BJ (cell line): ENCODE data around the gene AQP12B. TPM values are rescaled to one million over a fixed set of nuclear protein-coding genes. Genes with fewer than 3 reads are reported as not detected.

Experiments
- CTCF ChIA-PET: fragments of 350-600 bp; formaldehyde crosslinking; extraction: SDS; loops from one replicate; lab custom pipeline; 2021; ENCODE audit warnings: antibody characterized with exemption, inconsistent platforms; lab: Yijun Ruan, JAX
- POLR2A ChIA-PET: fragments of 300-600 bp; sonication (Branson Sonifier 250); formaldehyde crosslinking; extraction: SDS; loops from one replicate; lab custom pipeline; 2021; ENCODE audit warnings: antibody characterized with exemption; lab: Charles Lee
- DNase-seq: peaks from one replicate; pipeline ENCODE4 v3.0.0-alpha.2; 2011; ENCODE audit warnings: low read depth
- H3K27me3 ChIP-seq: 2 replicates; pipeline ENCODE4 v1.6.0; 2011; ENCODE audit warnings: low read length; ENCODE audit not compliant: control insufficient read depth, insufficient read depth
- H3K36me3 ChIP-seq: 2 replicates; pipeline ENCODE4 v1.5.1; 2011; ENCODE audit warnings: low read length; ENCODE audit not compliant: control insufficient read depth, insufficient read depth
- H3K4me3 ChIP-seq: 2 replicates; pipeline ENCODE4 v1.5.1; 2011; ENCODE audit warnings: low read depth, mild to moderate bottlenecking, control low read depth, low read length
- CTCF ChIP-seq: IDR thresholded peaks from 2 replicates; pipeline ENCODE4 v1.5.1; 2011; ENCODE audit warnings: low read depth, mild to moderate bottlenecking, control low read depth, inconsistent platforms, low read length, moderate library complexity; ENCODE audit not compliant: insufficient read depth
- polyA plus RNA-seq: library from polyadenylated mRNA; depleted of rRNA; stranded (reverse); fragments of >200 nt; gene quantifications from 2 replicates; pipeline ENCODE4 v1.2.3, GENCODE V29; 2011

The AQP12B gene
- polyA plus RNA-seq, 1 experiment, result not detected

GRCh38 chr2:240725266-240725665 lies 42.6 kb upstream of the AQP12B start:
- TF ChIP-seq CTCF, result no peak
- no peak for DNase-seq
- ChIA-PET POLR2A (no interaction called here), CTCF (no interaction called here)
- H3K36me3 ChIP-seq, result no peaks in the 10 kb centered on the region
- no peak overlapping the region for H3K4me3 ChIP-seq
- peaks cover 9% of the 10 kb centered on the region for H3K27me3 ChIP-seq

DNA sequence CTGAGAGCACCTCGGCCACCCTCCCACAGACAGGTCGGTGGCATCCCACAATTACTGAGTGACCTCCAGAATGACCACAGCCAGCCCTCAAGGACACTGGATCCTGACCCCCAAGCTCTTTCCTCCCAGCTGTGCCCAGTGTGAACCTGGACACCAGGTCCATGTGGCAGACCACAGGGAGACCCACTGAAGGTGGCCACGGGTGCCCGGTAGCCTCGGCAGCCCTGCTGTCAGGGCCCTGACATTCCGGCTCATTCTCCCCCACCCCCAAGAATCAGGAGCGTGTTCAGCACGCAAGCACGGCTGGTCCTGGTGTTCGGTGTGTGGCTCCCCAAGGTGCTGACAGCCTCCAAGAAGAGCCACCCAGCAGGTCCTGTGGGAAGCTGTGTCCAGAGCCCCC lies 41.7 kb upstream of the AQP12B start:
- H3K27me3 ChIP-seq, result peaks cover 2% of the 10 kb centered on the region; the same call in 1 of the 2 replicates
- no peaks in the 10 kb centered on the region for H3K36me3 ChIP-seq
- no peak overlapping the region for H3K4me3 ChIP-seq
- POLR2A ChIA-PET, result no interaction called here
- no peak for TF ChIP-seq CTCF
- no peak for DNase-seq
- CTCF ChIA-PET, result interaction anchor here (0.7 kb wide), 1 partner anchor 210 kb away, joined by 3 read pairs; no protein-coding TSS in a partner anchor

- TF ChIP-seq CTCF, result no peak
- H3K36me3 ChIP-seq, result no peaks in the 10 kb centered on the region
- no peak for DNase-seq
- peaks cover 2% of the 10 kb centered on the region; the same call in 1 of the 2 replicates for H3K27me3 ChIP-seq
- POLR2A ChIA-PET, result no interaction called here
- no peak overlapping the region for H3K4me3 ChIP-seq
- CTCF ChIA-PET, result interaction anchor here (0.5 to 0.7 kb wide), 2 partner anchors 210 to 914 kb away, joined by 3 to 5 read pairs; no protein-coding TSS in a partner anchor
Observed at GRCh38 chr2:240723851-240724250, 41.2 kb upstream of the AQP12B start.

DNA sequence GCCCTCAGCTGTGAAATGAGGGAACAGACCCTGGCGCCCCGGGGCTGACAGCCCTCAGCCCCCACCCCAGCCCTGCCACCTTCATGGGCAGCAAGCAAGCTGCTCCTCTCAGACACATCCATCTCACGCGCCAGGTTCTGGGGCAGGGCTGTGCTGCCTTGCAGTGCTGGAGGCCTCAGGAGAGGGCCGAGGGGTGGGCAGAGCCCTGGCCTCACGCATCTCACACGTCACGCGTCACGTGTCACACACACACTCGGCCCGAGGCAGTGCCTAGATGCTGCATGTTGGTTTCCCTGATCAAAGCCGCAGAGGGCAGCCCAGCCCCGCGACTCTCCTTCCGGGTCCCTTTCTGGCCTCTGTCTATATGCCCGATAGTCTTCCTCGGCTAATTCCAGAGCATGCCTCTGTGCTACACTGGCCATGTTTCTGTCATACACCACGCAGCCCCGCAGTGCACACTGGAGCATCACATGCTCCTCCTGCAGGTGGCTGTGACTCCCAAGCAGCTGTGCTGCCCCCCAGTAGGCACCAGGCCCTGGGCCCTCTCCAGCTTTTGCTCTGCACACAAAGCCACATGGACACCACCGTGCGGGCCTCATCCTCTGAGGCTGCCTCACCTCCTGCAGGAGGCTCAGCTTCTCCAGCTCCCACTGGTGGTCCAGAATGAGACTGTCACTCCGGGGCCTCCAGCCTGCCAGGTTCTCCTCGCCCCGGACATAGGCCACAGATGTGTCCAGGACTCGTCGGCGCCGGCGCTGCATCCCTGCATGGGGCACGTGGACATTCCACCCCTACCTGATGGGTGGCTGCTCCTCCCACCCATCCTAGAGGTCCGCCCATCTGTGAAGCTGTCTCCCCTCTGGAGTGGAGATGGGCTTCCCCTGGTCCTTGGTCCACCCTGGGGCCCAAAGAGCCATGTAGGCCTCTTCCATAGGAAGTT lies 40.4 kb upstream of the AQP12B start:
- Histone ChIP-seq H3K36me3 (no peaks in the 10 kb centered on the region), H3K4me3 (no peak overlapping the region), H3K27me3 (peaks cover 1% of the 10 kb centered on the region; the same call in 1 of the 2 replicates)
- no peak for TF ChIP-seq CTCF
- POLR2A ChIA-PET, result no interaction called here
- CTCF ChIA-PET, result interaction anchor here (0.5 kb wide), 1 partner anchor 914 kb away, joined by 5 read pairs; no protein-coding TSS in a partner anchor
- DNase-seq, result no peak

DNA sequence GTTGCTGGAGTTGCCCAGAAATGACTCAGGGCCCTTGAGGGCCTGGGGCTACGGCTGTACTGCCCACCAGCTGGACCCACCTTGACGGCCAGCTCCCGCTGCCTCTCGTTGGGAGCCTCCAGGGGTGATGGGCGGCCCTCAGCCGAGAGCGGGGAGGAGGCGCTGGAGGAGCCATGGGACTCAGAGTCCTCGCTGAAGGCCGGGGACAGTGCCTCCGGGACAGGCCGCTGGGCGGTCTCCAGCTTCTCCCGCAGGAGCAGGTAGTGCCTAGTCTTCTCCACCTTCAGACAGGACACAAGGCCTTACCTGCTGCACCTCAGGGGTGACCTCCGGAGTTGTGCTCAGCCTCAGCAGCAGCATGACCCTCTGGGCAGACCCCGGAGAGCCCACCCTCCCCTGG lies 39.7 kb upstream of the AQP12B start:
- POLR2A ChIA-PET, result no interaction called here
- no peak for DNase-seq
- no peaks in the 10 kb centered on the region for H3K27me3 ChIP-seq
- no peaks in the 10 kb centered on the region for H3K36me3 ChIP-seq
- CTCF ChIA-PET, result no interaction called here
- no peak overlapping the region for H3K4me3 ChIP-seq
- no peak for TF ChIP-seq CTCF
